Stimulated activated CD4-positive, alpha-beta T cell treated with anti-CD3 and anti-CD28 coated beads, TNF-alpha, amount 100 ng/mL, for 1 hour (primary cell): ENCODE data around the gene ZNF804A.
A peak's percentile ranks its signal among the peaks of the same experiment; 100 is the strongest.

Experiments
- DNase-seq, 3 donors: peaks; one replicate each; pipeline ENCODE4 v3.0.0-alpha.2; 2020; ENCODE audit warnings: low read depth in 3 of 3, low spot score in 1 of 3

The ZNF804A gene

DNA sequence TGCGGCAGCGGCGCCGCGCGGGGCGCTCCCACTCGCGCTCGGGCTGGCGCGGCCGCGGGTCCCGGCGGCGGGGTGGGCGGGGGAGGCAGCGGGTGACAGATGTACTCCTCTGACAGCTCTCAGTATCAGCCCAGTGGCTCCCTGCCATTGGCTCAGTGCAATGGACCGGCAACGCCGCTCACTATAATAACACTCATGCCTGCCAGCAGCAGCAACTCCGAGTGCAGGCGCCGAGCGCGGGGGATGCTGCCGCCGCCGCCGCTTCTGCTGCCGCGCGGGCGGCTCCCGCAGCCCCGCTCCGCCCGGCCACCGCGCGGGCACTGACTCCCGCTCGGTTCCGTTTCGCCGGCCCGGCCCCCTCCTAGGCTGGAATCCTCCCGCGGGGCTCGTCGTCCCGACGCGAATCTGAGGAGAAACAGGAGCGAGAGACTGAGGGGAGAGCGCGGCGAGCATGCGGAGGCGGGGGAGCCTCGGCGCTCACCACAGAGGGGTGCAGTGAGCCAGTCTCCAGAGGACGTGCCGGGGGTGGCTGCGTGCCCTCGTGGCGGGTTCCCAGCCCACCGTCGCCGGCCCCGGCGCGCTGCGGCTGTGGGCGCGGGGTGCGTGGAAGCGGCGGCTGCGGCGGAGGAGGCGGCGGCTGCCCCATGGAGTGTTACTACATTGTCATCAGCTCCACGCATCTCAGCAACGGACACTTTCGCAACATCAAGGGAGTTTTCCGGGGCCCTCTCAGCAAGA is at the start of gene ZNF804A:
Gene ZNF804A, plus strand, starts transcription at position 214 of the 738 bp plus-strand sequence. Its CDS starts 431 bp downstream, at position 645.
- DNase-seq, result peak in 1 of 3 donors; percentile 1

DNA sequence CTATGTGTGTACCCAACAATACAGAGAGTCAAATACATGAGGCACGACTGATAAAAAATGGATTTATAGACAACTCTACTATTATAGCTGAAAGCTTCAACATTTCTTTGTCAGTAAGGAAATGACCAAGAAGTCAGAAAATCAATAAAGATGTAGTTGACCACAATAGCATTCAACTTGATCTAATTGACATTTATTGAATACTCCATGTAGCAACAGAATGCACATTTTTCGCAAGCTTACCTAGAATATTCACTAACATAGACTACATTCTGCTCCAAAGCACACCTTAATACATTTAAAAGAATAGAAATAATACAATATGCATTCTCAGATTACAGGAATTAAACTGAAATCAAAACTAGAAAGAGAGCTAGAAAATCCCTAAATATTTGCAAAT is 49.2 kb upstream of the ZNF804A start:
- DNase-seq, result no peak

DNA sequence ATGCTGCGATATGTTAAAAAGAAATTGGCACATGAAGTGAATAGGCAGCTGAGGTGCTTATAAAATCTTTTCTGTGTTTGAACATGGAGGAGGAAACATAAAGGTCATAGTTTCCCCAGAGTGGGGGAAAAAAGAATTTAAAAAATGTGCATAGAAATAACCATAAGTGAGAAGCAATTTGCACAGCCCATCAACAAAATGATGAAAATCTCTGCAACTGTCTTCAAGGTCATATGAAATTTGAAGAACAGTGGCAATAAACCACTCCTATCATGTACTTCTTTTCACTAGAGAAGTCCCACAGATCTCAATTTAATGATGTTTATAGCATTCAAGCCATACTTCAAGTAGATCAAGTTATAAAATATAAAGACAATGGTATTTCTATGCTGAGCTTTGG is 46.7 kb upstream of the ZNF804A start:
- no peak for DNase-seq

DNA sequence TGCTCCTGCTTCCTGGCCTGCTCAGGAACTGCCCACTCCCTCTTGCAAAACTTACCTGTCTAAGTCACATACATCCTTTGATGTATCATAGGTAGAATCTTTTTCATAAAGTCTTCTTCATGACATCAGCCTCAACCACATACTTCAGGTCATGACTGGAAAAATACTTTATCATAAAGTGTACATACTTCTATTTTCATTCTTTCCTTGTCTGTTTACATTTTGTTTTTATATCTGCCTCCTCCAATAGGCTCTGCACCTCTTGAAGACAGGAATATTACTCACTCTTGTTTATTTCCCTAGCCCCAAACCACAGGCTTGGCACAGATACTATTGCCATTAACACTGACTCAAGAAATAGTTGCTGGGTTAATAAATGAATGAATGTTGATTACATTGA is 43.6 kb upstream of the ZNF804A start:
- no peak for DNase-seq

DNA sequence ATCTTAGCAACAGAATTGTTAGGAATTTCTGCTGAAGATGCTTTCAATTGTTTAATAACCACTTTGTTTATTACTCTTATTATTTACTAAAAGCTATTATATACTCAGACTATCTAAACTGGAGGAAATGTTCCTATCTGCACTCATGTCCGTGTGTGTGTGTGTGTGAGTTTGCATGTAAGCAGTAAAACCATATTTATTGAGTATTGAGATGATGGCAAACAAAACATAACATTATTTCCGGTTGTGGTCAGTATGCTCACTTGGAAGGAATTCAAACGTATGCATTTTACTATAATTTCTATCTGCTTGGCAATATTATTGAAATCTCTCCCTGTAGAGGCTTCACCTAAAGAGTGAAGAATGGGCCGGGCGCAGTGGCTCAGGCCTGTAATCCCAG is 43.0 kb upstream of the ZNF804A start:
- no peak for DNase-seq

DNA sequence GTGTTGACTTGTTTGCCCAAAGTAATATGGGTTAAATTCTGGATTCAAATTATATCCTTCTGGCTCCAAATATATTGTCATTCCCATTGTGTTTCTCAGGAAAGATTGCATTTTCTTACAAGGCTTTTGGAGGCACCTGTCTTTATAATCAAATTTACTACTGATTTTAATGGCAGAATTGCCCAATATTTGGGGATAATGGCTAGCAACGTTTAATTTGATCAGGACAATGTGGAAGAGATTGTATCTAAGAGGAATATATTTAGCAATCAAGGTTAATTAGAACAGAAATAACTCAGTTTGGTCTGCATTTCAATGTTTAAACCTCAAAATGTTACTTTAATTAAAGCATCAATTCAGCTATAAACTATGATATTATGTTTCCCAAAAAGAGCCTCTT is 41.7 kb upstream of the ZNF804A start:
- no peak for DNase-seq

DNA sequence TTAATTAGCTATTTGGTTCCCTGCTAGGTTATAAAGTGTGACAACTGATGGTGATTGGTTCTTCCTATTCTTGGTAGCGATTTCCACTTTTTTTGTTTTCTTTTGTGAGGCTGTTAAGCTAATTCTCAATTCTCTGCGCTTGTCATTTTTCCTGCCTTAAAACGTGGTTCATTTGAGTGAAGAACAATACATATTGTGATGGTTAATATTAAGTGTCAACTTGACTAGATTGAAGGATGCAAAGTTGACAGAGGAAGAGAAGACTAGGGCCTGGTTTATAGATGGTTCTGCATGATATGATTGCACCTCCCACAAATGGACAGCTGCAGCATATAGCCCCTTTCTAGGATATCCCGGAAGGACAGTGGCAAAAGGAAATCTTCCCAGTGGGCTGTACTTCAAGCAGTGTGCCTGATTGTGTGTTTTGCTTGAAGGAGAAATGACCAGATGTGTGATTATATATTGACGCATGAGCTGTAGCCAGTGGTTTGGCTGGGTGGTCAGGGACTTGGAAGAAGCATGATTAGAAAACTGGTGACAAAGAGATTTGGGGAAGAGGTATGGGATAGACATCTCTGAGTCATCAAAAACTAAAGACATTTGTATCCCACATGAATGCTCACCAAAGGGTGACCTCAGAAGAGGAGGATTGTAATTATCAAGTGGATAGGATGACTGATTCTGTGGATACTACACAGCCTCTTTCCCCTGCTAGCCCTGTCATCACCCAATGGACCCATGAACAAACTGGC is 39.4 kb upstream of the ZNF804A start:
- DNase-seq, result no peak

DNA sequence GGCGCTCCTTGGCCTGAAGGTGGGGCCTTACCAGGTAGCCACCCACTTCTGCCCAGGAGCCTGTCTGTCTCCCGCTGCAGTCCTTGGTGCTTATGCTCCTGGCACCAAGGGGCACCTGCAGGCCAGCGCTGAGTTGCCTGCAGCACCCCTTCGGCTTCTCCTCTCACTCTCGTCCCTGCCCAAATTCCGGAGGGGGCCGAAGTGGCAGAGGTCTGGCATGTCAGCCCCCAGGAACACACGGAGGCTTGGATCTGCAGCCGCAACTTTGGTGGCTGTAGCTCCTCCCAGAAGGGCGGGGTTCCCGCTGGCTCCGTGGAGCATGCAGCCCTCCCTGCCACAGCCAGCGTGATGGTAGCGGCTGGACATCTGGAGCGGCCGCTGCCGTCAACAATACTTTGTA is 37.7 kb upstream of the ZNF804A start:
- DNase-seq, result no peak

DNA sequence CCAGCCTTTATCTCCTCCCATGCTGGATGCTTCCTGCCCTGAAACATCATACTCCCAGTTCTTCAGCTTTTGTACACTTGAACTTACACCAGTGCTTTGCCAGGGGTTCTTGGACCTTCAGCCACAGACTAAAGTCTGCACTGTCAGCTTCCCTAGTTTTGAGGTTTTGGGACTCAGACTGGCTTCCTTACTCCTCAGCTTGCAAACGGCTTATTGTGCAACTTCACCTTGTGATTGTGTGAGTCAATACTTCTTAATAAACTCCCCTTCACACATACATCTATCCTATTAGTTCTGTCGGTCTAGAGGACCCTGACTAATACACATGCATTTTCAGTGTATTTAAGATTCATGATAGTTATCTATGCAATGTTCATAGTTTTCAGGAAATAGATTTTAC is 35.8 kb upstream of the ZNF804A start:
- no peak for DNase-seq

DNA sequence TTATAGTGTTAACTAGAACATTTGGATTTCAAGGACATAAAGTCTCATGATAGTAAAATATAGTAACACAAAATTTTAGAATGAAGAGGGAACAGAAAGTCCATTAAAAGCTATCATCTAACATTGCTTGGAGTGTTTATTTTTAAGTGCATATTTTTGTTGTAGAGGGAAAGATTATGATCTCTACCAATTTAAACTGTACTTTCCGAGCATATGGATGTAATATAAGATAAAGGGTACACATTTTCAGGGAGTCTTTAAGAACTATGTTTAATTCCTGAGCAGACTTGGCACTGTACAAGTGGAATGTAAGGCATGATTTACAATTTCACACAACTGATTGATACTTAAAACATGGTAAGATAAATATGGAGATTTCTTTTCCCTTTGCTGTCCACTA is 34.2 kb upstream of the ZNF804A start:
- no peak for DNase-seq

DNA sequence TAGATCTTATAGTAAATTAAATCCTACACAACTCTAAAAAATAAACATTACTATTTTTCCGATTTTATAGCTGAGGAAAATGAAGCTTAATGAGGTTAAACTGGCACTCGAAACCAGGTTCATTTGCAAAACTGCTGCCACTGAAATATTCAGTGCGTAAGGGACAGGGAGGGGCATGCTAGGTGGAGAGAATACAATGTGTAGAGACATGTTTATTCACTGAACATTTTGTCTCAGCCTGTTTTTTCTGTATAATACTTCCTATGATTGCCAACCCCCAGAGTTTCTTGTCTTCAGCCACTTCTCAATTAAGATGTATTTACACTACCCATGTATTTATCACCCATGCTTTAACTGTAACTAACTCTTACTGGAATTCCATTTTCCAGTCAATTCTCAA is 31.6 kb upstream of the ZNF804A start:
- no peak for DNase-seq

DNA sequence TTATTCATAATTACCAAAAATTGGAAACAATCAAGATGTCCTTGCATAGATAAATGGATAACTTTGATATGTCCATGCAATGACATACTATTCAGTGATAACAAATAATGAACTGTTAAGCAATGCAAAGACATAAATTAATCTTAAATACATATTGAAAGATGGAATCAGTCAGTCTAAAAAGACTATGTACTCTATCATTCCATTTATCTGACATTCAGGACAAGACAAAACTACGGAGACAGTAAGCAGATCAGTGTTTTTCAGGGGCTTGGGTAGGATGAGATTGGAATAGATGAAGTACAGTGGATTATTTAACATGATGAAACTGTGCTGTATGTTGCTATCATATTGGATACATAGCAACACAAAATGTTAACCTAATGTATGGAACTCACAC is 21.3 kb upstream of the ZNF804A start:
- no peak for DNase-seq

DNA sequence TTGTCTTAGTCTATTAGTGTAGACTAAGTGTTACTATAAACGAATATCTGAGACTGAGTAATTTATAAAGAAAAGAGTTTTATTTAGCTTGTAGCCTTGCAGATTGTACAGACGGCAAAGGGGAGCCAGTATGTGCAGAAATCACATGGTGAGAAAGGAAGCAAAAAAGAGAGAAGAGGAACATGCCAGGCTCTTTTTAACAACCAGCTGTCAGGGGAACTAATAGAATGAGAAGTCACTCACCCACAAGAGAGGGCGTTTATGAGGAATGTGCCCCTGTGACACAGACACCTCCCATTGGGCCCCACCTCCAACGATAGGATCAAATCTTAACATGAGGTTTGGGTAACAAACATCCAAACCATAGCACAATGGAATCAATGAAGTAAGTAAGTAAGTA is 20.6 kb upstream of the ZNF804A start:
- DNase-seq, result no peak

DNA sequence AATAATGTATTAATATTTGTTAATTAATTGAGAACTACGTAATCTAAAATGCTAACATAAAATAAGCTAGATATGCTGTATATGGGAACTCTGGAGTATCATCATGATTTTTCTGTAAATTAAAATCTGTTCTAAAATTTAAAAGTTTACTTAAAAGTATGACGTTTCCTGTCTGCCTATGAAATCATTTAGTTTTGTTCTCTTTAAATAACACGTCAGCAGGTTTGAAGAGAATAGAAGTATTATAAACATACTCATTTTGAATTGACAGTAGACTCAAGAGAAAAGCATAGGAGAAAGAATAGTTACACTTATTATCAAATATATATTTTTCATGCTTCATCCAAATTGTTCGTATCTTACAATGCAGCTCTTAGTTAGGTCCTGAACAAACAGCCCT is 19.1 kb upstream of the ZNF804A start:
- DNase-seq, result no peak

DNA sequence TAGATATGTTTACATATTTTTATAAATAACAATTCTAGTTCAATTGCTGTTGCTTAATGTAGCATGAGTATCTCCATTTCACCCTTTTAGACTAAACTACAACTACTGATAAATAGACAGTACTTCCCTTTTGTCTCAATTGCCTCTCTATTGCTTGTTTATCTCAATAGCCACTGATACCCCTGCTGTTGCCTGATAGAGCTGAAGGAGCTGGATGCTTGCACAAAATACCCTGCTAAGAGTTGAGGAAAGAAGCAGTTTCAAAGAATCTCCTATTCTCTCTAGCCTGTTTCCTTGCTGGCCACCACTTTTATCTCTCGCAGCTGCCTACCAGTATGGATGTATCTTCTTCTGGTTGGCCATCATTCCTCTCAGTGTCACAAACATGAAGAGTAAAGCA is 16.9 kb upstream of the ZNF804A start:
- no peak for DNase-seq

DNA sequence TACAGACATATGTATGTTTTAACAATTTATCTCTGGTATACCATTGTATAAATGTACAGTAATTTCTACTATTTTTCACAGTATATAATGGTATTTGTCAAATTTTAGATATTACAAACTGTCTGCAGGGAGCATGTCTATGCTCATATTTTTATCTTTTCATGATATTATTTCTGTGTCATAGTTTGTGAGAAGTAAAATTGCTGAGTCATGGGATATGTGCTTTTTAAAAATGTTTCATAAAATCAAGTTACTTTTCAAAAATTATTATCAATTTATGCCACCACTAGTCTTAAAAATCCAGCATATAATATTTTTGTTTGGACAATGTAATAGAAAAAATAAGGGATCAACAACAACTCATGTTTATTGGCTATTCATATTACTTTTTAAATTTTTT is 9.1 kb upstream of the ZNF804A start:
- DNase-seq, result no peak

DNA sequence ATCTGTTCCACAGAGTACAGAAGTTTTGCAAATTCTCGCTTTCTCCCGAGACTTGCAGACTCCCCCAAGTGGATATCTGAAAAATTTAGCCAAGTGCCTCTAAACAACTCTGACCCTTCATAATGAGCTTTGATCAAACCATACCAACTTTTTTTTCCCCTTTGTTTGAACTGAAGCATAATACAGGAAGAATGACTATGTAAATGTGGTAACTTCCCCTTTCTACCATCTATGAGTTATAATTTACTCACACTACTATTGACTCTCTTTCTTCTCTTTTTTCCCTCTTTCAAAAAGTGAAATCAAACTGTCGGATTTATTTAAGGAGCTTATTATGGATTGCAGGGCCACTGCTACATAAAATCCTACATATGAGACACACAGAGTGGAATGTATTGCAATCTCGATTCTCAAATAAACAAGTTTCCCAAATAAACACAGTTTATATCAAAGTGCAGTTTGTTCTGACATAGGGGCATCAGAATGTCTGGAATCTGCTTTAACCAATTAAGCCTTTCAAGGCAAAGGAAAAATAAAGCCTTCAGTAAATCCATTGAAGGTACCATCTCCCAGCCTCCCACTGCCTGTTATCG is 1.4 kb upstream of the ZNF804A start:
- DNase-seq, result no peak

DNA sequence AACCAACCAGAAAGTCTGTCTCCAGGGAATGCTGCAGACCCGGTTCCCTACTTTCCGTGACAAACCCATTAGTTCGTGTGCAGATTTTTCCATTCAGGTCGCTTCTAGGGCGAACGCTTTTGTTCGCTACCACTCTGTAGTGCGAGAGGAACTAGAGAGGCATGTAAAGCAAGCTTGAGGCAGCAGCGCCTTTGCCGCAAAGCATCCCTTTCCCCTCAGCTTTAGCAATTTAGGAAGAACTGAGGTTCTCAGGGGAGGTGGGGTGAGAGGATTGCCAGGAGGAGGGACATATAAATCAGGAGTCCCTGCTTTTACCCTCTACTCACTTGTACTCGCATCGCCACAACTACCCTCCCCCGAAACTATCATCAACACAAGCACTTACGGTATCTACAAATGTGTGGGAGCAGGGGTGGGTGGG is 748 bp upstream of the ZNF804A start:
- no peak for DNase-seq

DNA sequence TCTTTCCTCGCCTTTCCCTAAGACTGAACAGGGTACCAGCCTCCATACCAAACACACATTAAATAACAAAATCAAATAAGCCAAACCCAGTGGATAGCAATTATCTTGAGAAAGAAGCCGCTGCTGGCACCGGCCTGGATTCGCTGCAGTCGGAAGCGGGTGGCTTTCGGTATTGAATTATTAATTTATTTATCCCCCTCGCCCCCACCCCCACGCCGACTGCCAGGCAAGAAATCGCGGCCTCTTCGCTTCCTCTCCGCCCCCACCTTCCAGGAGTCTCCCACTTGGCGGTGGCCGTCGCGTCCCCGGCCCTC is 370 bp upstream of the ZNF804A start:
- no peak for DNase-seq

DNA sequence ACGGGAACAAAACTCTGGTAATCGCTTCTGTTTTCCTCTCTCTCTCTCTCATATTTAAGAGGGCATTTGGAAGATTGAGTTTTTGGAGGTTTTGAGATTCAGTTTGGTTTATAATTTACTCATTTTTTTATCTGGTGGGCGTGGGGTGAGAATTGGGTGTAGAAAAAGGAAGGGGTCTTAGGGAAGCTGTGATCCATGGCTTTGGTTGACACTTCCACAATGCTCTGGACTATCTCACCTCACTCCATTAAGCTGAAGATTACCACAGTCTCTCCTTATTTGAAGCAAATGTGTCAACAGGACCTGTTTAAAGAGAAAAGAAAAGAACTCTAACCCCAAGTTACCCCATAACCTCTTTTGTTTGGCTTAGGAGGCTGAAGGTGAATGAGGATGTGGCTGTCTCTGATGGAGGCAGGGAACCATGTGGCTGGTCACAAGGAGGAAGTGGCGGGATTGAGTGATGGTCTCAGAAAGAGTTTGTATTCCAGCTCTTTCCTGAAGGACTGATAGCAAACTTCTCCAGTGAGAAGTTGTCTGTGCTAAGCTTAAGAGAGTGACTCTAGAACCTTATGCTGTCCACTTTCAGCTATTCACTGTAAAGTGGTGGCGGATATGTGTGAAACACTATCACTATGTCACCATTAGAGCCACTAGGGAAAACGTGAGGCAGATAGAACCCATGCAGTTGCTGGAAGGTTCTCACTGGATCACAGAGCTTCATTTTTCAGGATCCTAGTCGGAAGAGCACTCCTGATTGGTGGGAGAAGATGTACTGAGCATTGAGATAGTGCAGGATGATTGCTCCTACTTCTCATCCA is 934 bp downstream of the ZNF804A start:
- DNase-seq, result no peak

DNA sequence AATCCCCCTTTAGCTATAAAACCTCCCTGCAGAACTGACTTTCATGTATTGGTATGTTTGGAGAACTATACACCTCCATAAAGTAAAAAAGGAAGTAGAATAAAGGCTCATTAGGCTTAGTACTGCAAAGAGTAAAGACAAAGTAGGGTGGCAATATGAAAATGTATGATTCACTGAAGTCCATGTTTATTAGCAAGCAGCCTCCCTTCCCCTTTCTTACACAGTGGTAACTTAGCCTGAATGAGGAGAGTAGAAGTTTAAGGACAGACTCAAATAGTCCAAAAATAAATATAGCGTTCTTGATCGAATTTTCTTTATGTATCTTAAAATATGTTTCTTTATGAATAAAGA is 1.5 kb downstream of the ZNF804A start:
- DNase-seq, result no peak

DNA sequence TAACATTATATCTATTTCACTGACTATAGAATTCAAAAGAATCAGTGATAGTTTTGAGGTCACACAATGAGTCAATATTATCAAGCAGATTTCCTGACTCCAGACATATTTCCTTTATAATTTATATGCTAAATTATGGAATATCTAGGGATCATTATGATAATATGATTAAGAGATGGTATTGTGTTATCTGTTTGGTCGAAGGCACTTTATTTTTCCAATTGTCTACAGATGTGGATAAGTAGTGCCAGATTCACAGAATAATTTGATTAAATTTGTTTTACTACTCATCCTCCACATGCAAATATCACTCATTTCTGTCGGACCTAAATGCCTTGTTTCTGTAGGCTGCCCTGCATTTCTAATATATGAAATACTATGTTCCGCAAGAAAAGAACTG is 4.4 kb downstream of the ZNF804A start:
- DNase-seq, result no peak
